ENCODE measurements around the gene KIF24.
"Not testable (repeated sequence)": the region's sequence is repeated elsewhere in the genome, so short reads cannot be mapped to it uniquely, and the experiment has no call there.

The KIF24 gene

GRCh38 chr9:34370335-34370969, 41.4 kb upstream of the KIF24 start:
- TF ChIP-seq CTCF (IDR thresholded peaks at IDR 0.05; ENCODE audit: low read depth, low read length): no peak
- no peak overlapping the region; the same call in 1 of the 2 replicates for H3K4me3 ChIP-seq (ENCODE audit: low read depth, low read length)

- no peak for TF ChIP-seq CTCF (IDR thresholded peaks at IDR 0.05; ENCODE audit: low read depth, low read length)
Observed at GRCh38 chr9:34369636-34370035, 40.6 kb upstream of the KIF24 start.

GRCh38 chr9:34368796-34369195, 39.7 kb upstream of the KIF24 start:
- H3K4me3 ChIP-seq (ENCODE audit: low read depth, low read length): not testable (repeated sequence)

More at GRCh38 chr9:34369636-34370035, 40.6 kb upstream of the KIF24 start:
- no peak overlapping the region for H3K4me3 ChIP-seq (ENCODE audit: low read depth, low read length)

- not testable (repeated sequence) for H3K4me3 ChIP-seq (ENCODE audit: low read depth, low read length)
Observed at GRCh38 chr9:34367751-34368410, 38.8 kb upstream of the KIF24 start.

- TF ChIP-seq CTCF (IDR thresholded peaks at IDR 0.05; ENCODE audit: low read depth, low read length): no peak
- no peak overlapping the region for H3K4me3 ChIP-seq (ENCODE audit: low read depth, low read length)
Observed at GRCh38 chr9:34366365-34366764, 37.3 kb upstream of the KIF24 start.

GRCh38 chr9:34365282-34365681, 36.2 kb upstream of the KIF24 start:
- no peak for TF ChIP-seq CTCF (IDR thresholded peaks at IDR 0.05; ENCODE audit: low read depth, low read length)
- H3K4me3 ChIP-seq (ENCODE audit: low read depth, low read length): no peak overlapping the region

- no peak overlapping the region for H3K4me3 ChIP-seq (ENCODE audit: low read depth, low read length)
- no peak for TF ChIP-seq CTCF (IDR thresholded peaks at IDR 0.05; ENCODE audit: low read depth, low read length)
Observed at GRCh38 chr9:34363619-34364351, 34.7 kb upstream of the KIF24 start.

- no peak overlapping the region for H3K4me3 ChIP-seq (ENCODE audit: low read depth, low read length)
- no peak for TF ChIP-seq CTCF (IDR thresholded peaks at IDR 0.05; ENCODE audit: low read depth, low read length)
Observed at GRCh38 chr9:34362614-34363214, 33.6 kb upstream of the KIF24 start.

GRCh38 chr9:34352957-34353356, 23.9 kb upstream of the KIF24 start:
- not testable (repeated sequence) for H3K4me3 ChIP-seq (ENCODE audit: low read depth, low read length)

GRCh38 chr9:34352122-34352652, 23.1 kb upstream of the KIF24 start:
- not testable (repeated sequence) for H3K4me3 ChIP-seq (ENCODE audit: low read depth, low read length)

Data from WI38 (cell line).